GM23338 (cell line): ENCODE data around the gene NAMPT. TPM values are rescaled to one million over a fixed set of nuclear protein-coding genes. Genes with fewer than 3 reads are reported as not detected.

Experiments used
- ATAC-seq: fragments of 200-7000 bp; cut with Tn5 transposase; 3 replicates; pipeline ENCODE4 v1.9.1; 2020
- DNase-seq: peaks from one replicate; pipeline ENCODE4 v3.0.0-alpha.2; 2015; ENCODE audit warnings: low spot score
- H2AFZ ChIP-seq: fragments of 200-600 bp; sonication (generic); 2 replicates; pipeline ENCODE4 v1.8.0; 2016; ENCODE audit warnings: antibody characterized with exemption, mild to moderate bottlenecking, moderate library complexity
- H3F3A ChIP-seq: fragments of 200-600 bp; sonication (generic); replicated peaks from 2 replicates; pipeline ENCODE4 v1.8.0; 2017; ENCODE audit warnings: antibody characterized with exemption, mixed run types, low read depth
- H3K27ac ChIP-seq: fragments of 200-600 bp; sonication (generic); 2 replicates; pipeline ENCODE4 v1.6.1; 2016; ENCODE audit warnings: low read depth
- H3K27me3 ChIP-seq: fragments of 200-600 bp; sonication (generic); 2 replicates; pipeline ENCODE4 v1.8.0; 2016; ENCODE audit warnings: mild to moderate bottlenecking, mixed run types, moderate library complexity; ENCODE audit not compliant: insufficient read depth
- H3K36me3 ChIP-seq: fragments of 200-600 bp; sonication (generic); 2 replicates; pipeline ENCODE4 v1.8.0; 2016; ENCODE audit warnings: mild to moderate bottlenecking; ENCODE audit not compliant: insufficient read depth
- H3K4me1 ChIP-seq: fragments of 200-600 bp; sonication (generic); 2 replicates; pipeline ENCODE4 v1.8.0; 2016; ENCODE audit warnings: mild to moderate bottlenecking, moderate library complexity; ENCODE audit not compliant: insufficient read depth
- H3K4me2 ChIP-seq: fragments of 200-600 bp; sonication (generic); 2 replicates; pipeline ENCODE4 v1.7.1; 2017; ENCODE audit warnings: mixed run types
- H3K4me3 ChIP-seq: fragments of 200-600 bp; sonication (generic); 2 replicates; pipeline ENCODE4 v1.6.1; 2016; ENCODE audit warnings: mixed run types
- H3K79me2 ChIP-seq: fragments of 200-600 bp; sonication (generic); replicated peaks from 2 replicates; pipeline ENCODE4 v1.8.0; 2017; ENCODE audit warnings: mild to moderate bottlenecking; ENCODE audit not compliant: insufficient read depth
- H3K9me2 ChIP-seq: fragments of 200-600 bp; sonication (generic); 2 replicates; pipeline ENCODE4 v1.8.0; 2017; ENCODE audit not compliant: insufficient read depth
- H4K20me1 ChIP-seq: fragments of 200-600 bp; sonication (generic); replicated peaks from 2 replicates; pipeline ENCODE4 v1.8.0; 2017; ENCODE audit warnings: mild to moderate bottlenecking; ENCODE audit not compliant: insufficient read depth
- H3K27ac Mint-ChIP-seq: 2 replicates; pipeline ENCODE4 v1.8.0; 2020; ENCODE audit warnings: inconsistent platforms, mild to moderate bottlenecking, moderate library complexity, mixed read lengths
- H3K27me3 Mint-ChIP-seq: 3 replicates; pipeline ENCODE4 v1.8.0; 2022; ENCODE audit warnings: low read depth, mild to moderate bottlenecking, moderate library complexity, mixed read lengths, inconsistent platforms; ENCODE audit not compliant: insufficient read depth, poor library complexity
- H3K36me3 Mint-ChIP-seq: 3 replicates; pipeline ENCODE4 v1.8.0; 2021; ENCODE audit warnings: low read depth, mild to moderate bottlenecking, inconsistent platforms, moderate library complexity, mixed read lengths
- H3K4me1 Mint-ChIP-seq: 3 replicates; pipeline ENCODE4 v1.8.0; 2020; ENCODE audit warnings: mild to moderate bottlenecking, inconsistent platforms, mixed read lengths
- H3K4me3 Mint-ChIP-seq: 3 replicates; pipeline ENCODE4 v1.8.0; 2021; ENCODE audit warnings: moderate library complexity, mild to moderate bottlenecking, inconsistent platforms, mixed read lengths
- H3K9me3 Mint-ChIP-seq: 3 replicates; pipeline ENCODE4 v1.8.0; 2020; ENCODE audit warnings: moderate library complexity, mild to moderate bottlenecking, inconsistent platforms, mixed read lengths
- CREB1 ChIP-seq: fragments of 250-450 bp; sonication (Bioruptor Pico); IDR thresholded peaks from 2 replicates; pipeline ENCODE4 v1.5.0; 2020; ENCODE audit warnings: low read depth, mild to moderate bottlenecking, moderate library complexity
- CTCF ChIP-seq, 2 experiments: fragments of 200-600 bp in 1 of 2; sonication (generic) in 1 of 2; conservative IDR thresholded peaks; 2 replicates each; pipeline versions ENCODE4 v1.5.1 to v1.6.1; 2016 to 2017; ENCODE audit warnings: antibody characterized with exemption in 2 of 2, low read depth in 2 of 2, mild to moderate bottlenecking in 2 of 2, moderate library complexity in 1 of 2
- EZH2 ChIP-seq: fragments of 200-600 bp; sonication (generic); IDR thresholded peaks from one replicate; pipeline ENCODE4 v1.8.0; 2017; ENCODE audit warnings: antibody characterized with exemption, mild to moderate bottlenecking, low read depth; ENCODE audit not compliant: unreplicated experiment
- EZH2phosphoT487 ChIP-seq: fragments of 200-600 bp; sonication (generic); IDR thresholded peaks from one replicate; pipeline ENCODE4 v1.8.1; 2018; ENCODE audit warnings: antibody characterized with exemption; ENCODE audit not compliant: unreplicated experiment
- NANOG ChIP-seq: IDR thresholded peaks from 2 replicates; pipeline ENCODE4 v1.6.1; 2016; ENCODE audit warnings: antibody characterized with exemption, borderline replicate concordance
- POLR2AphosphoS5 ChIP-seq: IDR thresholded peaks from 2 replicates; pipeline ENCODE4 v1.6.1; 2016; ENCODE audit warnings: antibody characterized with exemption, low read depth
- STAT1 ChIP-seq: IDR thresholded peaks from one replicate; pipeline ENCODE4 v1.6.1; 2016; ENCODE audit warnings: antibody characterized with exemption; ENCODE audit not compliant: unreplicated experiment
- ZNF114 ChIP-seq: fragments of 250-450 bp; sonication (Bioruptor Pico); IDR thresholded peaks from 2 replicates; pipeline ENCODE4 v1.5.0; 2020; ENCODE audit warnings: mild to moderate bottlenecking, moderate library complexity
- ZNF331 ChIP-seq: fragments of 250-450 bp; sonication (Bioruptor Pico); IDR thresholded peaks from 2 replicates; pipeline ENCODE4 v1.5.0; 2020; ENCODE audit warnings: low read depth, mild to moderate bottlenecking, moderate library complexity
- ZNF462 ChIP-seq: fragments of 250-450 bp; sonication (Bioruptor Pico); IDR thresholded peaks from 2 replicates; pipeline ENCODE4 v1.5.0; 2020; ENCODE audit warnings: mild to moderate bottlenecking, moderate library complexity
- polyA plus RNA-seq: library from polyadenylated mRNA; unstranded; fragments of >200 nt; fragmentation: Nextera tagmentation; extraction: Ambion mirVana; gene quantifications from 2 replicates; pipeline ENCODE4 v1.2.1, GENCODE V29; 2016
- total RNA-seq: library from RNA; depleted of rRNA; stranded (reverse); fragments of >200 nt; shearing (Covaris generic); gene quantifications from 2 replicates; pipeline ENCODE4 v1.2.3, GENCODE V29; 2014
- TF ChIP-seq, protein P1 (sequence below): IDR thresholded peaks from one replicate; pipeline ENCODE4 v1.6.1; 2018; ENCODE audit warnings: antibody characterized with exemption; ENCODE audit not compliant: unreplicated experiment
- TF ChIP-seq, protein P2 (sequence below): IDR thresholded peaks from 2 replicates; pipeline ENCODE4 v1.6.1; 2016; ENCODE audit warnings: antibody characterized with exemption

Gene NAMPT
- total and polyA plus RNA-seq, 2 experiments from 2014 or later: 37.9 to 73.9 TPM

GRCh38 chr7:106201164-106201563, 83.6 kb downstream of the NAMPT start:
- H3K27me3 ChIP-seq: no peaks in the 10 kb centered on the region
- no peaks in the 10 kb centered on the region for H4K20me1 ChIP-seq
- no peaks in the 10 kb centered on the region for H3F3A ChIP-seq
- ATAC-seq (no peak), DNase-seq (no peak)
- H3K4me2 ChIP-seq: no peak overlapping the region
- no peaks in the 10 kb centered on the region for H3K79me2 ChIP-seq
- no peak overlapping the region for H3K4me3 Mint-ChIP-seq
- no peaks in the 10 kb centered on the region for H3K9me3 Mint-ChIP-seq
- no peaks in the 10 kb centered on the region for H3K9me2 ChIP-seq
- no peak overlapping the region for H3K4me3 ChIP-seq
- no peak overlapping the region for H3K27ac Mint-ChIP-seq
- H3K27me3 Mint-ChIP-seq: peaks cover 8% of the 10 kb centered on the region
- H3K36me3 ChIP-seq: no peaks in the 10 kb centered on the region
- no peaks in the 10 kb centered on the region for H3K36me3 Mint-ChIP-seq
- no peaks in the 10 kb centered on the region for H3K4me1 ChIP-seq
- TF ChIP-seq CREB1 (no peak), EZH2 (no peak), CTCF (conservative IDR thresholded peaks at IDR 0.05; ENCODE audit: low read depth in 2 of 2) (no peak), ZNF114 (CRISPR knock-in tag) (no peak), ZNF331 (CRISPR knock-in tag) (no peak), EZH2phosphoT487 (no peak), ZNF462 (no peak), NANOG (no peak), STAT1 (no peak), POLR2AphosphoS5 (no peak)
- TF ChIP-seq, protein P1, sequence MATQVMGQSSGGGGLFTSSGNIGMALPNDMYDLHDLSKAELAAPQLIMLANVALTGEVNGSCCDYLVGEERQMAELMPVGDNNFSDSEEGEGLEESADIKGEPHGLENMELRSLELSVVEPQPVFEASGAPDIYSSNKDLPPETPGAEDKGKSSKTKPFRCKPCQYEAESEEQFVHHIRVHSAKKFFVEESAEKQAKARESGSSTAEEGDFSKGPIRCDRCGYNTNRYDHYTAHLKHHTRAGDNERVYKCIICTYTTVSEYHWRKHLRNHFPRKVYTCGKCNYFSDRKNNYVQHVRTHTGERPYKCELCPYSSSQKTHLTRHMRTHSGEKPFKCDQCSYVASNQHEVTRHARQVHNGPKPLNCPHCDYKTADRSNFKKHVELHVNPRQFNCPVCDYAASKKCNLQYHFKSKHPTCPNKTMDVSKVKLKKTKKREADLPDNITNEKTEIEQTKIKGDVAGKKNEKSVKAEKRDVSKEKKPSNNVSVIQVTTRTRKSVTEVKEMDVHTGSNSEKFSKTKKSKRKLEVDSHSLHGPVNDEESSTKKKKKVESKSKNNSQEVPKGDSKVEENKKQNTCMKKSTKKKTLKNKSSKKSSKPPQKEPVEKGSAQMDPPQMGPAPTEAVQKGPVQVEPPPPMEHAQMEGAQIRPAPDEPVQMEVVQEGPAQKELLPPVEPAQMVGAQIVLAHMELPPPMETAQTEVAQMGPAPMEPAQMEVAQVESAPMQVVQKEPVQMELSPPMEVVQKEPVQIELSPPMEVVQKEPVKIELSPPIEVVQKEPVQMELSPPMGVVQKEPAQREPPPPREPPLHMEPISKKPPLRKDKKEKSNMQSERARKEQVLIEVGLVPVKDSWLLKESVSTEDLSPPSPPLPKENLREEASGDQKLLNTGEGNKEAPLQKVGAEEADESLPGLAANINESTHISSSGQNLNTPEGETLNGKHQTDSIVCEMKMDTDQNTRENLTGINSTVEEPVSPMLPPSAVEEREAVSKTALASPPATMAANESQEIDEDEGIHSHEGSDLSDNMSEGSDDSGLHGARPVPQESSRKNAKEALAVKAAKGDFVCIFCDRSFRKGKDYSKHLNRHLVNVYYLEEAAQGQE: no peak
- TF ChIP-seq, protein P2, sequence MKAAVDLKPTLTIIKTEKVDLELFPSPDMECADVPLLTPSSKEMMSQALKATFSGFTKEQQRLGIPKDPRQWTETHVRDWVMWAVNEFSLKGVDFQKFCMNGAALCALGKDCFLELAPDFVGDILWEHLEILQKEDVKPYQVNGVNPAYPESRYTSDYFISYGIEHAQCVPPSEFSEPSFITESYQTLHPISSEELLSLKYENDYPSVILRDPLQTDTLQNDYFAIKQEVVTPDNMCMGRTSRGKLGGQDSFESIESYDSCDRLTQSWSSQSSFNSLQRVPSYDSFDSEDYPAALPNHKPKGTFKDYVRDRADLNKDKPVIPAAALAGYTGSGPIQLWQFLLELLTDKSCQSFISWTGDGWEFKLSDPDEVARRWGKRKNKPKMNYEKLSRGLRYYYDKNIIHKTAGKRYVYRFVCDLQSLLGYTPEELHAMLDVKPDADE: no peak
- H3K27ac ChIP-seq: no peak overlapping the region
- H3K4me1 Mint-ChIP-seq: no peaks in the 10 kb centered on the region
- no peak overlapping the region for H2AFZ ChIP-seq
